DOHH2 (cell line): ENCODE data around the gene CACNA1E.

Source experiments
- H3F3A ChIP-seq: fragments of 200-600 bp; sonication (generic), shearing (Covaris generic); 2 replicates; pipeline ENCODE4 v1.6.0; 2016; ENCODE audit warnings: antibody characterized with exemption, mild to moderate bottlenecking; ENCODE audit not compliant: control insufficient read depth, insufficient read depth
- H3K27ac ChIP-seq: fragments of 200-600 bp; sonication (generic); 2 replicates; pipeline ENCODE4 v1.5.1; 2014; ENCODE audit warnings: low read depth, mild to moderate bottlenecking, low read length, moderate library complexity
- H3K27me3 ChIP-seq: fragments of 200-600 bp; sonication (generic); 2 replicates; pipeline ENCODE4 v1.6.1; 2014; ENCODE audit warnings: mild to moderate bottlenecking, low read length, mixed read lengths; ENCODE audit not compliant: control insufficient read depth
- H3K36me3 ChIP-seq: fragments of 200-600 bp; sonication (generic); 2 replicates; pipeline ENCODE4 v1.6.1; 2014; ENCODE audit warnings: mild to moderate bottlenecking, low read length, moderate library complexity, mixed read lengths; ENCODE audit not compliant: control insufficient read depth
- H3K4me1 ChIP-seq: fragments of 200-600 bp; sonication (generic); 2 replicates; pipeline ENCODE4 v1.6.1; 2014; ENCODE audit warnings: mild to moderate bottlenecking, low read length, mixed read lengths; ENCODE audit not compliant: control insufficient read depth
- H3K4me2 ChIP-seq: fragments of 200-600 bp; sonication (generic); 2 replicates; pipeline ENCODE4 v1.6.0; 2014; ENCODE audit warnings: mild to moderate bottlenecking, low read length, moderate library complexity
- H3K4me3 ChIP-seq: fragments of 200-600 bp; sonication (generic); 2 replicates; pipeline ENCODE4 v1.5.1; 2014; ENCODE audit warnings: mild to moderate bottlenecking, low read length, mixed read lengths
- H3K79me2 ChIP-seq: fragments of 200-600 bp; sonication (generic); 2 replicates; pipeline ENCODE4 v1.6.1; 2014; ENCODE audit warnings: mild to moderate bottlenecking, low read length, mixed read lengths; ENCODE audit not compliant: control insufficient read depth
- H3K9me2 ChIP-seq: fragments of 200-600 bp; sonication (generic); replicated peaks from 2 replicates; pipeline ENCODE4 v1.6.1; 2014; ENCODE audit warnings: mild to moderate bottlenecking, low read length, mixed read lengths; ENCODE audit not compliant: control insufficient read depth
- H3K9me3 ChIP-seq: fragments of 200-600 bp; sonication (generic); 2 replicates; pipeline ENCODE4 v1.6.1; 2014; ENCODE audit warnings: antibody characterized with exemption, low read length, mixed read lengths; ENCODE audit not compliant: control insufficient read depth, insufficient read depth
- H4K20me1 ChIP-seq: fragments of 200-600 bp; sonication (generic); 2 replicates; pipeline ENCODE4 v1.6.0; 2014; ENCODE audit warnings: low read depth, mild to moderate bottlenecking, antibody characterized with exemption, low read length, moderate library complexity; ENCODE audit not compliant: control insufficient read depth, insufficient read depth
- CTCF ChIP-seq: fragments of 200-600 bp; sonication (generic); IDR thresholded peaks from one replicate; pipeline ENCODE4 v1.5.1; 2014; ENCODE audit warnings: antibody characterized with exemption, mild to moderate bottlenecking, low read depth, low read length; ENCODE audit not compliant: poor library complexity, severe bottlenecking
- EZH2phosphoT487 ChIP-seq: fragments of 200-600 bp; sonication (generic); IDR thresholded peaks from 2 replicates; pipeline ENCODE4 v1.6.1; 2017; ENCODE audit warnings: borderline replicate concordance, mild to moderate bottlenecking, antibody characterized with exemption, low read length, moderate library complexity, mixed read lengths

The CACNA1E gene

GRCh38 chr1:181659321-181659957 lies 176.1 kb downstream of the CACNA1E start:
- Histone ChIP-seq H3K27ac (no peak overlapping the region), H3K4me1 (no peaks in the 10 kb centered on the region), H3K36me3 (no peaks in the 10 kb centered on the region), H3K9me3 (no peaks in the 10 kb centered on the region), H4K20me1 (no peaks in the 10 kb centered on the region), H3K79me2 (no peaks in the 10 kb centered on the region), H3K9me2 (no peaks in the 10 kb centered on the region), H3K4me3 (no peak overlapping the region), H3K4me2 (no peak overlapping the region), H3F3A (no peaks in the 10 kb centered on the region), H3K27me3 (no peaks in the 10 kb centered on the region)
- TF ChIP-seq CTCF (no peak), EZH2phosphoT487 (no peak)

- no peak overlapping the region for H3K4me3 ChIP-seq
- H3K27me3 ChIP-seq, result no peaks in the 10 kb centered on the region
- no peaks in the 10 kb centered on the region for H3K4me1 ChIP-seq
- H3K79me2 ChIP-seq, result no peaks in the 10 kb centered on the region
- H3K27ac ChIP-seq, result no peak overlapping the region
- H3K9me3 ChIP-seq, result no peaks in the 10 kb centered on the region
- no peaks in the 10 kb centered on the region for H3K9me2 ChIP-seq
- no peak for TF ChIP-seq CTCF
- TF ChIP-seq EZH2phosphoT487, result no peak
- H4K20me1 ChIP-seq, result no peaks in the 10 kb centered on the region
- no peaks in the 10 kb centered on the region for H3F3A ChIP-seq
- no peaks in the 10 kb centered on the region for H3K36me3 ChIP-seq
- H3K4me2 ChIP-seq, result no peak overlapping the region
Measured at GRCh38 chr1:181660621-181661020, 177.3 kb downstream of the CACNA1E start.

- no peak overlapping the region for H3K4me2 ChIP-seq
Measured at GRCh38 chr1:181661569-181661968, 178.3 kb downstream of the CACNA1E start.

More at GRCh38 chr1:181661569-181661968, 178.3 kb downstream of the CACNA1E start:
- Histone ChIP-seq H3K4me3 (no peak overlapping the region), H4K20me1 (no peaks in the 10 kb centered on the region), H3K27me3 (no peaks in the 10 kb centered on the region), H3F3A (no peaks in the 10 kb centered on the region), H3K4me1 (no peaks in the 10 kb centered on the region), H3K9me2 (no peaks in the 10 kb centered on the region), H3K27ac (no peak overlapping the region), H3K79me2 (no peaks in the 10 kb centered on the region), H3K9me3 (no peaks in the 10 kb centered on the region), H3K36me3 (no peaks in the 10 kb centered on the region)
- no peak for TF ChIP-seq CTCF
- TF ChIP-seq EZH2phosphoT487, result no peak
